Peyer's patch (tissue), 4 donors: ENCODE results near the gene PF4V1. TPM values are rescaled to one million over a fixed set of nuclear protein-coding genes. Genes with fewer than 3 reads are reported as not detected.

Experiments
- DNase-seq, 3 donors: peaks; one replicate each; pipeline ENCODE4 v3.0.0-alpha.2; 2017 to 2019
- H3K27ac ChIP-seq, 4 donors: fragments of 200-600 bp; sonication (generic); one replicate each; pipeline ENCODE4 v1.5.1; 2016 to 2019
- H3K27me3 ChIP-seq, 2 donors: fragments of 200-600 bp; sonication (generic); one replicate each; pipeline ENCODE4 v1.5.1; 2019
- H3K36me3 ChIP-seq, 3 donors: fragments of 200-600 bp; sonication (generic); one replicate each; pipeline ENCODE4 v1.5.1; 2016 to 2019
- H3K4me1 ChIP-seq, 4 donors: fragments of 200-600 bp; sonication (generic); one replicate each; pipeline ENCODE4 v1.5.1; 2016 to 2019
- H3K4me3 ChIP-seq, 4 donors: fragments of 200-600 bp; sonication (generic); 1 replicate in 3 of 4; 2 replicates in 1 of 4; pipeline ENCODE4 v1.5.1; 2016 to 2019; ENCODE audit warnings: mild to moderate bottlenecking in 1 of 4
- H3K9me3 ChIP-seq, 4 donors: fragments of 200-600 bp; sonication (generic); one replicate each; pipeline ENCODE4 v1.5.1; 2016 to 2019; ENCODE audit warnings: mild to moderate bottlenecking in 1 of 4
- POLR2A ChIP-seq, 2 donors: fragments of 450-650 bp; IDR thresholded peaks; one replicate each; pipeline ENCODE4 v1.5.1; 2017; ENCODE audit warnings: antibody characterized with exemption in 2 of 2, mild to moderate bottlenecking in 2 of 2, moderate library complexity in 2 of 2
- total RNA-seq, 4 donors: library from RNA; depleted of rRNA; stranded (reverse); fragments of >200 nt; gene quantifications; one replicate each; pipeline ENCODE4 v1.1.0, GENCODE V29; 2016
- TF ChIP-seq, protein P1 (sequence below), 6 experiments: fragments of 450-650 bp in 4 of 6; fragments of 200-600 bp in 2 of 6; sonication (generic) in 1 of 6; IDR thresholded peaks; one replicate each; pipeline ENCODE4 v1.5.1; 2017 to 2019; ENCODE audit warnings: antibody characterized with exemption in 6 of 6, mild to moderate bottlenecking in 3 of 6, moderate library complexity in 1 of 6

Gene PF4V1
- total RNA-seq, 4 donors from 2014 or later: not detected

DNA sequence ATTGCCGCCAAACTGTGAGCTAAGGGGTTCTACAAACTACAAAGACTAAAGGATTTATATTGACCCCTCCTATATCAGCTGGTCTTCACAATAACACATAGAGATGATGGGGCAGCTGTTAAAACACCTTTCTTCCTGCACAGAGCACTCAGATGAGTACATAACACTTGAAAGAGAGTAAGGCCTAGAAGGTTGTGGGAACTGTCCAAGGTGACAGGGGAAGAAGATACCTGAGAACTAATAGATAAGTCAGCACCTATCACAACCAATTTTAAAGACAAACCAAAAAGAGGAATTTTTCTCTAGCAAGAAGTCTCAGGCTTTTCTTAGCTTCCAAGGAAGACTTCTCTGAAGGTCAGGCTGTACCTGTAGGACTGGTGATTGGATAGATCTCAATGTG, 35.8 kb upstream of the PF4V1 start:
- TF ChIP-seq, protein P1, sequence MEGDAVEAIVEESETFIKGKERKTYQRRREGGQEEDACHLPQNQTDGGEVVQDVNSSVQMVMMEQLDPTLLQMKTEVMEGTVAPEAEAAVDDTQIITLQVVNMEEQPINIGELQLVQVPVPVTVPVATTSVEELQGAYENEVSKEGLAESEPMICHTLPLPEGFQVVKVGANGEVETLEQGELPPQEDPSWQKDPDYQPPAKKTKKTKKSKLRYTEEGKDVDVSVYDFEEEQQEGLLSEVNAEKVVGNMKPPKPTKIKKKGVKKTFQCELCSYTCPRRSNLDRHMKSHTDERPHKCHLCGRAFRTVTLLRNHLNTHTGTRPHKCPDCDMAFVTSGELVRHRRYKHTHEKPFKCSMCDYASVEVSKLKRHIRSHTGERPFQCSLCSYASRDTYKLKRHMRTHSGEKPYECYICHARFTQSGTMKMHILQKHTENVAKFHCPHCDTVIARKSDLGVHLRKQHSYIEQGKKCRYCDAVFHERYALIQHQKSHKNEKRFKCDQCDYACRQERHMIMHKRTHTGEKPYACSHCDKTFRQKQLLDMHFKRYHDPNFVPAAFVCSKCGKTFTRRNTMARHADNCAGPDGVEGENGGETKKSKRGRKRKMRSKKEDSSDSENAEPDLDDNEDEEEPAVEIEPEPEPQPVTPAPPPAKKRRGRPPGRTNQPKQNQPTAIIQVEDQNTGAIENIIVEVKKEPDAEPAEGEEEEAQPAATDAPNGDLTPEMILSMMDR (IDR thresholded peaks at IDR 0.05): no peak
- no peak for TF ChIP-seq POLR2A (IDR thresholded peaks at IDR 0.05)
- Histone ChIP-seq H3K9me3 (no peaks in the 10 kb centered on the region), H3K4me3 (no peak overlapping the region), H3K27me3 (no peaks in the 10 kb centered on the region), H3K4me1 (no peaks in the 10 kb centered on the region), H3K27ac (no peak overlapping the region), H3K36me3 (no peaks in the 10 kb centered on the region)
- DNase-seq: no peak

DNA sequence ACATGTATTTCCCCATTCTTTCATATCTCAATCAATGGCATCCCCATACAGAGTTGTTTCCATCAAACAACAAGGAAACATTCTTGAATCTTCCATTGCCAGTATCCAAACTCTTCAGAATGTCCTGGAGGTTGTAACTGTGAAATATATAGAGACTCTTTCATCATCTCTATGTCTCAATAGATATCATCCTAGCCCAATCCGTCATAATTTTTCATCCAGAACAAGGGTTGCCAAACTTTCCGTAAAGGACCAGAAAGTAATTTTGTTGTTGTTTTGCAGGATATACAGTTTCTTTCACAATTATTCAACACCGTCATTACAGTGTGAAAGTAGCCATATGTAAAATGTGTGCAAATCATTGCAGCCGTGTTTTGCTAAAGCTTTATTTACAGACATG, 31.8 kb upstream of the PF4V1 start:
- Histone ChIP-seq H3K4me3 (no peak overlapping the region), H3K4me1 (no peaks in the 10 kb centered on the region), H3K27me3 (no peaks in the 10 kb centered on the region), H3K9me3 (no peaks in the 10 kb centered on the region), H3K27ac (no peak overlapping the region), H3K36me3 (no peaks in the 10 kb centered on the region)
- TF ChIP-seq, protein P1 (IDR thresholded peaks at IDR 0.05): no peak
- TF ChIP-seq POLR2A (IDR thresholded peaks at IDR 0.05): no peak
- DNase-seq: no peak

DNA sequence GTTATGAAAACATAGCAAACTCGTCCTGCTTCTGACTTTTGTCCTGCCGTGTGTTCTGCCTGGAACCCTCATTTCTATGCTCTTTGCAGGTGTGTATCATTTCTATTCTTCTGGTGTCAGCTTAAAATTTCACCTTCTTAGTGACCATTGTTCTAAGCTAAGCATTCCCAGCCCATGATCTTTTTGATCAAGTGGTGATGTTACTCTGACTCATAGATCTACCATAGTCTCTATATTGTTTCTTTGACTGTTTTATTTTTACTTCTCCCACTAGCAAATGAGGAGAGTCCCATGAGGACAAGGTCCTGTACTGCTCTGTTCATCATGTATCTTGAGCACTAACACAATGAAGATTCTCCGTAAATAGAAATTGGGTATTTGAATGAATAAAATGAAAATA, 30.7 kb upstream of the PF4V1 start:
- no peak for TF ChIP-seq POLR2A (IDR thresholded peaks at IDR 0.05)
- TF ChIP-seq, protein P1 (IDR thresholded peaks at IDR 0.05): no peak
- DNase-seq: no peak
- Histone ChIP-seq H3K4me1 (no peaks in the 10 kb centered on the region), H3K9me3 (no peaks in the 10 kb centered on the region), H3K36me3 (no peaks in the 10 kb centered on the region), H3K4me3 (no peak overlapping the region), H3K27me3 (no peaks in the 10 kb centered on the region), H3K27ac (no peak overlapping the region)

DNA sequence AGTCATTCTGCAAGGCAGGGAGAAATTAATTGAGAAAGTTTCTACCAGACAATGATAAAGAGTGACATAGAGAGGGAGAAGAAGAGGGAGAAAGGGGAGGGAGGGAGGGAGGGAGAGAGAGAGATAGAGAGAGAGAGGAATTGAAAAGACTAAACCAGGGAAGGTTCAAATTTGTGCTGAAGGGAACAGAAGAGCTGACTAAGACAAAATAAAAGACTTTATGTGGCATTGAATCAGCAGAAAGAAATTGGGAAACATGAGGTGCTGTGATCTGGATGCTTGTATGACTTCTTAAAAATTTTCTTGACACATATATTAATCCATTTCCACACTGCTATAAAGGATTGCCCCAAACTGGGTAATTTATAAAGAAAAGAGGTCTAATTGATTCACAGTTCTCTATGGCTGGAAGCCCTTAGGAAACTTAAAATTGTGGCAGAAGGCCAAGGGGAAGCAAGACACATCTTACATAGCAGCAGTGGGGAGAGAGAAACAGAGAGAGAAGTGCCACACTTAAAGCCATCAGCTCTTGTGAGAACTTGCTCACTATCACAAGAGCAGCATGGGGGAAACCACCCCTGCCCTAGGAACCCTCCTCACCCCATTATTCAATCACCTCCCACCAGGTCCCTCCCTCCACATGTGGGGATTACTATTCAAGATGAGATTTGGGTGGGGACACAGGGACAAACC, 30.1 kb upstream of the PF4V1 start:
- no peaks in the 10 kb centered on the region for H3K9me3 ChIP-seq
- H3K36me3 ChIP-seq: no peaks in the 10 kb centered on the region
- no peak for DNase-seq
- no peaks in the 10 kb centered on the region for H3K4me1 ChIP-seq
- no peaks in the 10 kb centered on the region for H3K27me3 ChIP-seq
- no peak for TF ChIP-seq POLR2A (IDR thresholded peaks at IDR 0.05)
- TF ChIP-seq, protein P1 (IDR thresholded peaks at IDR 0.05): no peak
- no peak overlapping the region for H3K4me3 ChIP-seq
- no peak overlapping the region for H3K27ac ChIP-seq

DNA sequence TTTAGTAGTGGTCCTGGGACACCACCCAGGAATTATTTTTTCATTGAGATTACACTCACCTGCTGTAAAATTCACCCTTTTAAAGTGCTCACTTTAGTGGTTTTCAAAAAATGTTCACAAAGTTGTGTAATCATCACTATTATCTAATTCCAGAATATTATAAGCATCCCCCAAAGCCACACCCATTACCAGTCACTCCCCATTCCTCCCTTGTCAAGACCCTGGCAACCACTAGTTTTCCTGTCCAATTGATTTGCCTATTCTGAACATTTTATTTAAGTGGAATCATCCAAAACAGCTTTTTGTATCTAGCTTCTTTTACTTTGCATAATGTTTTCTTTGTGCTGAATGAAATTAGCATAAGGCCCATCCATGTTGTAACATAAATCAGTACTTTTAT, 29.3 kb upstream of the PF4V1 start:
- Histone ChIP-seq H3K4me3 (no peak overlapping the region), H3K36me3 (no peaks in the 10 kb centered on the region), H3K27ac (no peak overlapping the region), H3K4me1 (no peaks in the 10 kb centered on the region), H3K9me3 (no peaks in the 10 kb centered on the region), H3K27me3 (no peaks in the 10 kb centered on the region)
- TF ChIP-seq, protein P1 (IDR thresholded peaks at IDR 0.05): no peak
- TF ChIP-seq POLR2A (IDR thresholded peaks at IDR 0.05): no peak
- no peak for DNase-seq

DNA sequence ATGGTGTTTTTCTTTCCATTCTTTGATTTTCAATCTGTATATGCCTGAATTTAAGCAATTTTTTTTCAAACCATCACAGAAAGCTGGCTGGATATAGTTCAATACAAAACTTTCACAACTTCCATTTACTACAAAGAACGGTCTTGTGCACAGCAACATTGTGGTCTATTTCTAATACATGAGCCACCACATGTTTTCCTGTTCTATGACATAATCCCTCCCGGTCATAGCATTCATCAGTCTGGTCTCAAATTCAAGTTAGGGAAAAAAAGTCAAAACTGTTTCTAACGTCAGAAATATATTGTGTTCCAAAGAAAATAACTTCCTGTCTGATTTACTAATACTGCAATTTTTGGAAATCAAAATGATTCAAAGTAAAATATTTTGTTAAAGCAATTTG, 24.1 kb upstream of the PF4V1 start:
- H3K36me3 ChIP-seq: no peaks in the 10 kb centered on the region
- H3K27me3 ChIP-seq: no peaks in the 10 kb centered on the region
- DNase-seq: no peak
- no peaks in the 10 kb centered on the region for H3K4me1 ChIP-seq
- H3K27ac ChIP-seq: no peak overlapping the region
- H3K4me3 ChIP-seq: no peak overlapping the region
- TF ChIP-seq, protein P1 (IDR thresholded peaks at IDR 0.05): no peak
- no peak for TF ChIP-seq POLR2A (IDR thresholded peaks at IDR 0.05)
- H3K9me3 ChIP-seq: no peaks in the 10 kb centered on the region
